Ovary (tissue), 10 donors: Measurements from ENCODE around the gene MOB3A. TPM values are rescaled to one million over a fixed set of nuclear protein-coding genes. Genes with fewer than 3 reads are reported as not detected.
A peak's percentile ranks its signal among the peaks of the same experiment; 100 is the strongest.

Source experiments
- DNase-seq, 5 donors: peaks; one replicate each; pipeline ENCODE4 v3.0.0-alpha.2; 2019 to 2020
- H3K27ac ChIP-seq, 2 donors: fragments of 200-600 bp; one replicate each; pipeline versions ENCODE4 v1.5.1 to v1.8.0; 2019 to 2022
- H3K27me3 ChIP-seq: fragments of 200-600 bp; one replicate; pipeline ENCODE4 v1.8.0; 2022
- H3K36me3 ChIP-seq: fragments of 200-600 bp; sonication (generic); one replicate; pipeline ENCODE4 v1.5.1; 2019
- H3K4me1 ChIP-seq: one replicate; pipeline ENCODE4 v1.8.1; 2013; ENCODE audit warnings: mild to moderate bottlenecking, moderate library complexity; ENCODE audit not compliant: insufficient read depth
- H3K4me3 ChIP-seq: fragments of 200-600 bp; sonication (generic); one replicate; pipeline ENCODE4 v1.5.1; 2017
- H3K9me3 ChIP-seq, 2 donors: fragments of 200-600 bp in 1 of 2; sonication (generic) in 1 of 2; one replicate each; pipeline versions ENCODE4 v1.5.1 to v1.8.1; 2013 to 2019; ENCODE audit warnings: mild to moderate bottlenecking in 1 of 2, moderate library complexity in 1 of 2
- CTCF ChIP-seq, 3 donors: fragments of 450-650 bp in 2 of 3; fragments of 200-600 bp in 1 of 3; IDR thresholded peaks; one replicate each; pipeline versions ENCODE4 v1.5.1 to v1.8.0; 2016 to 2022; ENCODE audit warnings: antibody characterized with exemption in 3 of 3, mild to moderate bottlenecking in 1 of 3
- EP300 ChIP-seq: sonication (generic); formaldehyde crosslinking; IDR thresholded peaks from one replicate; pipeline ENCODE4 v1.6.1; 2017; ENCODE audit warnings: antibody characterized with exemption
- POLR2A ChIP-seq: fragments of 450-650 bp; IDR thresholded peaks from one replicate; pipeline ENCODE4 v1.6.1; 2017; ENCODE audit warnings: antibody characterized with exemption, mild to moderate bottlenecking, moderate library complexity
- WGBS, 3 donors: extraction: QIAGEN DNeasy Blood & Tissue Kit in 1 of 3; methylation state at CpG; one replicate each; pipeline versions ENCODE4 v1.1.5 to v1.1.7; 2013 to 2017; 5-methylcytosine and 5-hydroxymethylcytosine counted together
- intact Hi-C, 4 donors: fragments of 100-400 bp; cut with DNase I; formaldehyde crosslinking; loops; one replicate each; pipeline versions ENCODE4 v1.11.0 to v1.15.1; 2022 to 2023
- long read RNA-seq, 3 donors: library from polyadenylated mRNA in 2 of 3; unstranded in 2 of 3; transcript quantifications; one replicate each; pipeline ENCODE4 v2.0.0 and lab custom pipeline, GENCODE V29; 2021 to 2026
- polyA plus RNA-seq, 2 donors: library from polyadenylated mRNA; stranded (reverse); fragments of 200-250 nt in 1 of 2; fragments of 350-450 nt in 1 of 2; fragmentation: Illumina TruSeq in 1 of 2; extraction: RNeasy Lipid Tissue Mini Kit (QIAGEN cat#74804) in 1 of 2; gene quantifications; one replicate each; pipeline ENCODE4 v1.2.3, GENCODE V29; 2013 to 2014
- total RNA-seq, 7 donors: library from RNA; depleted of rRNA in 2 of 7; stranded (reverse); fragments of >200 nt in 2 of 7; fragmentation: NEBNext Ultra II Directional in 3 of 7; extraction: Animal tissue kit (Norgen Biotek cat#: 25700) in 3 of 7; gene quantifications; one replicate each; pipeline versions ENCODE4 v1.1.0 to v1.2.4, GENCODE V29; 2016 to 2023
- donor health status: DM: no; HTN: no; CAD: no; lungs with moderate emphysema.
- donor health status: DM: no; HTN: no; CAD: no.
- donor health status: Bipolar disorder and iron deficiency.
- donor health status: DM: yes; HTN: yes; CAD: no.
- donor health status: DM: no; HTN: no; CAD: no.
- donor health status: DM: yes; HTN: yes; CAD: no.

MOB3A gene
- total RNA-seq (10 to 100 TPM; 16.6 to 61.5 (median 47.8) TPM), polyA plus RNA-seq (10 to 100 TPM; 21.1 to 22.5 TPM)
- long read RNA-seq, donor 1, transcript MOB3A-201 (5 exons, 3,391 nt): major isoform, 17 of 62 reads
- long read RNA-seq, donor 1, partial matches to known transcripts: 4 of 62 reads
- long read RNA-seq, donor 1, other reads (novel, unspliced or antisense): 39 of 62 reads
- long read RNA-seq, donor 2, partial matches to known transcripts: 0 of 2 reads
- long read RNA-seq, donor 2, other reads (novel, unspliced or antisense): 0 of 2 reads
- long read RNA-seq, donor 3, transcript MOB3A-201 (5 exons, 3,391 nt): major isoform, 59 of 94 reads
- long read RNA-seq, donor 3, partial matches to known transcripts: 4 of 94 reads
- long read RNA-seq, donor 3, other reads (novel, unspliced or antisense): 28 of 94 reads

- intact Hi-C loops: loop anchor here in 1 of 4 donors (5.0 kb wide), 1 partner anchor 56 kb away; the partner anchor contains the start of gene AP3D1
- no peaks in the 10 kb centered on the region for H3K36me3 ChIP-seq
- no peaks in the 10 kb centered on the region for H3K9me3 ChIP-seq
- peaks cover 19% of the 10 kb centered on the region for H3K4me1 ChIP-seq
- no peaks in the 10 kb centered on the region for H3K27me3 ChIP-seq
- peak in 1 of 5 donors; percentile 92 for DNase-seq
- peak within 1 kb of the TSS; percentile 96 for H3K4me3 ChIP-seq
- TF ChIP-seq CTCF (IDR thresholded peaks at IDR 0.05) (peak in 2 of 3 donors; percentile 77 to 81), EP300 (no peak), POLR2A (peak; percentile 74)
- WGBS, 3 donors: 1 to 2% (median 1%) methylated on average over 36 to 56 of the region's 56 CpGs
- H3K27ac ChIP-seq: peak within 1 kb of the TSS; percentile 68 to 88
Observed at GRCh38 chr19:2096034-2096479, at the start of gene MOB3A. MOB3A (minus strand) TSS chr19:2096326; CDS start chr19:2078560, 17,766 bp downstream.

- intact Hi-C loops: no loop called here
- peaks cover 13% of the 10 kb centered on the region for H3K4me1 ChIP-seq
- H3K27me3 ChIP-seq: no peaks in the 10 kb centered on the region
- H3K9me3 ChIP-seq: no peaks in the 10 kb centered on the region
- TF ChIP-seq POLR2A (no peak), EP300 (no peak), CTCF (IDR thresholded peaks at IDR 0.05) (no peak)
- H3K27ac ChIP-seq: no peak overlapping the region
- 57 to 68% (median 58%) methylated on average over 16 of the region's 16 CpGs for WGBS, 3 donors
- no peak overlapping the region for H3K4me3 ChIP-seq
- DNase-seq: no peak
- H3K36me3 ChIP-seq: no peaks in the 10 kb centered on the region
Observed at GRCh38 chr19:2145831-2146241, 49.7 kb upstream of the MOB3A start.

- Histone ChIP-seq H3K4me3 (no peak overlapping the region), H3K36me3 (no peaks in the 10 kb centered on the region), H3K4me1 (peaks cover 4% of the 10 kb centered on the region), H3K9me3 (no peaks in the 10 kb centered on the region), H3K27ac (no peak overlapping the region), H3K27me3 (no peaks in the 10 kb centered on the region)
- 87 to 94% (median 89%) methylated on average over 15 of the region's 15 CpGs for WGBS, 3 donors
- no peak for DNase-seq
- TF ChIP-seq EP300 (no peak), POLR2A (no peak), CTCF (IDR thresholded peaks at IDR 0.05) (no peak)
- intact Hi-C loops: no loop called here
Observed at GRCh38 chr19:2144190-2144589, 48.1 kb upstream of the MOB3A start.

DNA sequence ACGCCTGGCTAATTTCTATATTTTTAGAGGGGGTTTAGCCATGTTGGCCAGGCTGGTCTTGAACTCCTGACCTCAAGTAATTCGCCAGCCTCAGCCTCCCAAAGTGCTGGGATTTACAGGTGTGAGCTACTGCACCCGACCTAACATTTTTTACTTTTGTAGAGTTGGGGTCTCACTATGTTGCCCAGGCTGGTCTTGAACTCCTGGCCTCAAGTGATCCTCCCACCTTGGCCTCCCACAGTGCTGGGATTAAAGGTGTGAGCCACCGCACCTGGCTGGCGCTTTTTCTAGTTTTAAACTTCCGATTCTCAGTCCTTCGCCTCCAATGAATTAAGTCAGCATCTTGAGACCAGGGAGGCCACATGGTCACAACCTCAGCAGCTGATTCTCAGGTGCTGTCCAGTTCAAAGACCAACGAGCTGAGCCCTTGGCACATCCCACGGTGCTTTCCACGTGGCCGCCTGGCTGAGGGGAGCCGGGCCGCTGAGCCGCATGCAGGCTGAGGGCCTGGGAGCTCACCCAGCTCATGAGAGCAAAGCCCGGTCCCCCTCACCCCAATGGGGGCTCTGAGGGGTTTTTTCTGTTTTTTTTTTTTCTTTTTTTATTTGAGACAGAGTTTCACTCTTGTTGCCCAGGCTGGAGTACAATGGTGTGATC is 46.2 kb upstream of the MOB3A start:
- H3K27ac ChIP-seq: no peak overlapping the region
- no peak overlapping the region for H3K4me3 ChIP-seq
- peaks cover 4% of the 10 kb centered on the region for H3K4me1 ChIP-seq
- TF ChIP-seq EP300 (no peak), POLR2A (no peak), CTCF (IDR thresholded peaks at IDR 0.05) (no peak)
- DNase-seq: no peak
- intact Hi-C loops: no loop called here
- no peaks in the 10 kb centered on the region for H3K27me3 ChIP-seq
- H3K9me3 ChIP-seq: no peaks in the 10 kb centered on the region
- no peaks in the 10 kb centered on the region for H3K36me3 ChIP-seq
- WGBS, 3 donors: 87% methylated on average over 15 of the region's 15 CpGs
